IPS-15b (cell line): ENCODE measurements around the gene ZNF592.
"Not testable (repeated sequence)": the region's sequence is repeated elsewhere in the genome, so short reads cannot be mapped to it uniquely, and the experiment has no call there.

Experiments
- H3K27me3 ChIP-seq: one replicate; pipeline ENCODE4 v1.6.1; 2013; ENCODE audit warnings: low read length; ENCODE audit not compliant: control insufficient read depth, insufficient read depth
- H3K36me3 ChIP-seq: one replicate; pipeline ENCODE4 v1.6.1; 2013; ENCODE audit warnings: low read length; ENCODE audit not compliant: control insufficient read depth, insufficient read depth
- H3K4me1 ChIP-seq: one replicate; pipeline ENCODE4 v1.6.1; 2013; ENCODE audit warnings: mild to moderate bottlenecking, low read length; ENCODE audit not compliant: control insufficient read depth, insufficient read depth
- H3K4me3 ChIP-seq: one replicate; pipeline ENCODE4 v1.5.1; 2013; ENCODE audit warnings: low read depth, low read length
- H3K9ac ChIP-seq: one replicate; pipeline ENCODE4 v1.6.1; 2013; ENCODE audit warnings: low read depth, mild to moderate bottlenecking, low read length
- H3K9me3 ChIP-seq: one replicate; pipeline ENCODE4 v1.6.1; 2013; ENCODE audit warnings: mild to moderate bottlenecking, low read length; ENCODE audit not compliant: control insufficient read depth, insufficient read depth

The ZNF592 gene

GRCh38 chr15:84834969-84835368, 86.6 kb downstream of the ZNF592 start:
- Histone ChIP-seq H3K4me3 (no peak overlapping the region), H3K36me3 (peaks cover 3% of the 10 kb centered on the region), H3K9me3 (no peaks in the 10 kb centered on the region), H3K4me1 (no peaks in the 10 kb centered on the region), H3K27me3 (no peaks in the 10 kb centered on the region), H3K9ac (no peak overlapping the region)

- no peaks in the 10 kb centered on the region for H3K27me3 ChIP-seq
- no peaks in the 10 kb centered on the region for H3K4me1 ChIP-seq
- no peak overlapping the region for H3K9ac ChIP-seq
- peaks cover 6% of the 10 kb centered on the region for H3K36me3 ChIP-seq
- no peak overlapping the region for H3K4me3 ChIP-seq
- H3K9me3 ChIP-seq: no peaks in the 10 kb centered on the region
Observed at GRCh38 chr15:84835661-84836337, 87.4 kb downstream of the ZNF592 start.

GRCh38 chr15:84836844-84837243, 88.5 kb downstream of the ZNF592 start:
- no peaks in the 10 kb centered on the region for H3K4me1 ChIP-seq
- no peak overlapping the region for H3K9ac ChIP-seq
- H3K9me3 ChIP-seq: no peaks in the 10 kb centered on the region
- H3K4me3 ChIP-seq: no peak overlapping the region
- H3K27me3 ChIP-seq: no peaks in the 10 kb centered on the region
- peaks cover 6% of the 10 kb centered on the region for H3K36me3 ChIP-seq

GRCh38 chr15:84839714-84840113, 91.3 kb downstream of the ZNF592 start:
- H3K9ac ChIP-seq: no peak overlapping the region
- no peak overlapping the region for H3K4me3 ChIP-seq
- H3K4me1 ChIP-seq: no peaks in the 10 kb centered on the region
- no peaks in the 10 kb centered on the region for H3K27me3 ChIP-seq
- H3K9me3 ChIP-seq: no peaks in the 10 kb centered on the region
- peaks cover 6% of the 10 kb centered on the region for H3K36me3 ChIP-seq

GRCh38 chr15:84840255-84840654, 91.9 kb downstream of the ZNF592 start:
- Histone ChIP-seq H3K9ac (no peak overlapping the region), H3K36me3 (peaks cover 3% of the 10 kb centered on the region)

GRCh38 chr15:84840741-84841429, 92.5 kb downstream of the ZNF592 start:
- Histone ChIP-seq H3K9ac (no peak overlapping the region), H3K4me3 (no peak overlapping the region), H3K4me1 (no peaks in the 10 kb centered on the region), H3K27me3 (no peaks in the 10 kb centered on the region), H3K9me3 (no peaks in the 10 kb centered on the region), H3K36me3 (peaks cover 3% of the 10 kb centered on the region)

More at GRCh38 chr15:84840255-84840654, 91.9 kb downstream of the ZNF592 start:
- H3K4me3 ChIP-seq: no peak overlapping the region
- no peaks in the 10 kb centered on the region for H3K27me3 ChIP-seq
- no peaks in the 10 kb centered on the region for H3K9me3 ChIP-seq
- H3K4me1 ChIP-seq: no peaks in the 10 kb centered on the region

- Histone ChIP-seq H3K36me3 (peaks cover 3% of the 10 kb centered on the region), H3K9me3 (no peaks in the 10 kb centered on the region), H3K27me3 (no peaks in the 10 kb centered on the region), H3K9ac (no peak overlapping the region), H3K4me1 (no peaks in the 10 kb centered on the region), H3K4me3 (no peak overlapping the region)
Observed at GRCh38 chr15:84842781-84843180, 94.4 kb downstream of the ZNF592 start.

- no peaks in the 10 kb centered on the region for H3K4me1 ChIP-seq
- no peaks in the 10 kb centered on the region for H3K27me3 ChIP-seq
- H3K36me3 ChIP-seq: peaks cover 3% of the 10 kb centered on the region
- no peak overlapping the region for H3K9ac ChIP-seq
- no peak overlapping the region for H3K4me3 ChIP-seq
- H3K9me3 ChIP-seq: no peaks in the 10 kb centered on the region
Observed at GRCh38 chr15:84844964-84845363, 96.6 kb downstream of the ZNF592 start.

- not testable (repeated sequence) for H3K9ac ChIP-seq, H3K4me1 ChIP-seq, H3K4me3 ChIP-seq, H3K9me3 ChIP-seq, H3K36me3 ChIP-seq, H3K27me3 ChIP-seq
Observed at GRCh38 chr15:84845631-84846030, 97.2 kb downstream of the ZNF592 start.

GRCh38 chr15:84846269-84846668, 97.9 kb downstream of the ZNF592 start:
- Histone ChIP-seq H3K9me3 (no peaks in the 10 kb centered on the region), H3K9ac (no peak overlapping the region)

GRCh38 chr15:84847382-84847781, 99.0 kb downstream of the ZNF592 start:
- H3K27me3 ChIP-seq: no peaks in the 10 kb centered on the region

More at GRCh38 chr15:84846269-84846668, 97.9 kb downstream of the ZNF592 start:
- no peaks in the 10 kb centered on the region for H3K36me3 ChIP-seq
- H3K4me1 ChIP-seq: no peaks in the 10 kb centered on the region
- H3K4me3 ChIP-seq: no peak overlapping the region
- H3K27me3 ChIP-seq: no peaks in the 10 kb centered on the region

GRCh38 chr15:84852212-84852611, 103.8 kb downstream of the ZNF592 start:
- Histone ChIP-seq H3K9me3 (no peaks in the 10 kb centered on the region), H3K36me3 (peaks cover 11% of the 10 kb centered on the region), H3K4me1 (no peaks in the 10 kb centered on the region), H3K4me3 (no peak overlapping the region), H3K27me3 (no peaks in the 10 kb centered on the region), H3K9ac (no peak overlapping the region)

More at GRCh38 chr15:84847382-84847781, 99.0 kb downstream of the ZNF592 start:
- no peaks in the 10 kb centered on the region for H3K9me3 ChIP-seq
- no peak overlapping the region for H3K9ac ChIP-seq
- H3K36me3 ChIP-seq: no peaks in the 10 kb centered on the region
- no peaks in the 10 kb centered on the region for H3K4me1 ChIP-seq
- H3K4me3 ChIP-seq: no peak overlapping the region
